Measurements from ENCODE around the gene NSD2.

DNA sequence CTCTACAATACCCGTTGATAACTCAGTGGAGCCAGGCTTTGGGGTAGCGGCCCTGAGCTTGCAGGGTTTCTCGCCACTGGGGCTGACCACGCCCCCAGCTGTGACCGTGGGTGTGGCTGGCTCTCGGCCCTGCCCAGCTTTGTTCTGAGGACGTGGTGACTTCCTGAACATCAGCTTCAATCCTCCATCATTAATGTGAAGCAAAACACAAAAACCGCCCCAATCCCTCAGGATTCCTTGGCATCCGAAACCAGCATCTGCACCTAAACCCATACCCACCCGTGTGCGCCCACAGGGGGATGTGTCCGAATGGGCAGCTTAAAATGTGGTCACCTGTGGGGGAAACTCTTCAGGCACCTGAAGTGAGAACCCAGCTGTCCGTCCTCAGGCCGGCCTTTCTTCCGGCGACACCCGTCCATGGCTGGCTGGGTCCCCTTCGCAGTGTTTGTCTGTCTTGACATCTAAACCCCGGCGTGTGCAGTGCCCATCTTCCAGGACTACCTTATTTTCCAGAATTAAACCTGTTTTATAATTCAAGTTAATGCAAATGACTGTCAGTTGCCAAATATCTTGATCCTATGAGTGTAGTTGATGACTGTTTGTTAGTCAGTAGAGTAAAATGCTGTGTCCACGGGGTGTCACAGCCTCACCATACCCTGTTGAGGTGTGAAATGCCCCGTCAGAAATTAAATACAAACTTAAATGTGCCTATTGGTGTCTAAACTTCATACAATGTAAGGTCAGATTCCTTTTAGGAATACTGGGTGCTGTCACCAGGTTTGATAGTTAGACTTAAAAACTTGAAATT, 110.3 kb downstream of the NSD2 start:
- TF ChIP-seq CTCF (conservative IDR thresholded peaks at IDR 0.05 in 1 of 2, IDR thresholded peaks at IDR 0.05 in 1 of 2; ENCODE audit: low read depth in 1 of 2, low read length in 2 of 2): no peak
- TF ChIP-seq EZH2 (IDR thresholded peaks at IDR 0.05; ENCODE audit: low read length, missing control alignments): no peak

Measured in fibroblast of lung (primary cell).